ENCODE results near the gene DSCAM. TPM values are rescaled to one million over a fixed set of nuclear protein-coding genes. Genes with fewer than 3 reads are reported as not detected.
A peak's percentile ranks its signal among the peaks of the same experiment; 100 is the strongest.

Gene DSCAM
- total and polyA plus RNA-seq, 2 donors (not counting 1 experiment from before 2014, with no cell fraction given) = under 0.01 to 0.01 TPM

DNA sequence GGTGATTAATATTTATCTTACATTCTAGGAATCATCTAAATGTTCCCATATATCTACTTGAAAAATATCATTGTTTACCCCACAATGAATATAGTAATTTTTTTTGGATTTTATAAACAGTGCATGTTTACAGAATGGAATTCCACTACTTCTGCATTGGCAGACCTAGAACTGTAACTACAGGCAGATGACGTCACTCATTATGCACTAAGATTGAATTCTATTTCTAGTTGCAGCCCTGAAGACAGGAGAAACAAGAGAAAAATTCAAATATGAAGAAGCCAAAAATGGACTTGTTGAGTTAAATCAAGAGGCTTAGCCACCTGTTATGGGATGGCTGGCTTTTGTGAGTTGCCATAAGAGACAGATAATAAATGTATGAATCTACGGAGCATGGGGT lies 615.0 kb downstream of the DSCAM start:
- Histone ChIP-seq H4K20me1 (ENCODE audit: control insufficient read depth, extremely low read depth, insufficient read depth, low read length) (no peaks in the 10 kb centered on the region), H3K36me3 (ENCODE audit: control insufficient read depth, insufficient read depth, low read length) (no peaks in the 10 kb centered on the region), H2AFZ (ENCODE audit: low read length) (no peak overlapping the region), H3K9me3 (ENCODE audit: control insufficient read depth, insufficient read depth, low read depth, low read length) (no peaks in the 10 kb centered on the region), H3K9ac (ENCODE audit: insufficient read depth, low read length) (no peak overlapping the region), H3K4me2 (ENCODE audit: extremely low read depth, insufficient read depth, low read length) (no peak overlapping the region), H3K27me3 (ENCODE audit: control insufficient read depth, insufficient read depth, low read length) (no peaks in the 10 kb centered on the region), H3K4me3 (replicated peaks in 1 of 4; ENCODE audit: control extremely low read depth in 1 of 4, insufficient read depth in 1 of 4, low read depth in 3 of 4, low read length in 4 of 4) (no peak overlapping the region), H3K27ac (ENCODE audit: insufficient read depth, low read length) (no peak overlapping the region), H3K79me2 (ENCODE audit: control insufficient read depth, insufficient read depth, low read length) (no peaks in the 10 kb centered on the region), H3K4me1 (ENCODE audit: control insufficient read depth, extremely low read depth, insufficient read depth, low read length) (no peaks in the 10 kb centered on the region)
- no peak for TF ChIP-seq EZH2 (IDR thresholded peaks at IDR 0.05; ENCODE audit: low read length, missing control alignments)
- TF ChIP-seq, protein P1, sequence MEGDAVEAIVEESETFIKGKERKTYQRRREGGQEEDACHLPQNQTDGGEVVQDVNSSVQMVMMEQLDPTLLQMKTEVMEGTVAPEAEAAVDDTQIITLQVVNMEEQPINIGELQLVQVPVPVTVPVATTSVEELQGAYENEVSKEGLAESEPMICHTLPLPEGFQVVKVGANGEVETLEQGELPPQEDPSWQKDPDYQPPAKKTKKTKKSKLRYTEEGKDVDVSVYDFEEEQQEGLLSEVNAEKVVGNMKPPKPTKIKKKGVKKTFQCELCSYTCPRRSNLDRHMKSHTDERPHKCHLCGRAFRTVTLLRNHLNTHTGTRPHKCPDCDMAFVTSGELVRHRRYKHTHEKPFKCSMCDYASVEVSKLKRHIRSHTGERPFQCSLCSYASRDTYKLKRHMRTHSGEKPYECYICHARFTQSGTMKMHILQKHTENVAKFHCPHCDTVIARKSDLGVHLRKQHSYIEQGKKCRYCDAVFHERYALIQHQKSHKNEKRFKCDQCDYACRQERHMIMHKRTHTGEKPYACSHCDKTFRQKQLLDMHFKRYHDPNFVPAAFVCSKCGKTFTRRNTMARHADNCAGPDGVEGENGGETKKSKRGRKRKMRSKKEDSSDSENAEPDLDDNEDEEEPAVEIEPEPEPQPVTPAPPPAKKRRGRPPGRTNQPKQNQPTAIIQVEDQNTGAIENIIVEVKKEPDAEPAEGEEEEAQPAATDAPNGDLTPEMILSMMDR (conservative IDR thresholded peaks at IDR 0.05 in 1 of 2, IDR thresholded peaks at IDR 0.05 in 1 of 2; ENCODE audit: low read depth in 1 of 2, low read length in 2 of 2) = no peak
- no peak for DNase-seq (ENCODE audit: low read depth in 2 of 2)

DNA sequence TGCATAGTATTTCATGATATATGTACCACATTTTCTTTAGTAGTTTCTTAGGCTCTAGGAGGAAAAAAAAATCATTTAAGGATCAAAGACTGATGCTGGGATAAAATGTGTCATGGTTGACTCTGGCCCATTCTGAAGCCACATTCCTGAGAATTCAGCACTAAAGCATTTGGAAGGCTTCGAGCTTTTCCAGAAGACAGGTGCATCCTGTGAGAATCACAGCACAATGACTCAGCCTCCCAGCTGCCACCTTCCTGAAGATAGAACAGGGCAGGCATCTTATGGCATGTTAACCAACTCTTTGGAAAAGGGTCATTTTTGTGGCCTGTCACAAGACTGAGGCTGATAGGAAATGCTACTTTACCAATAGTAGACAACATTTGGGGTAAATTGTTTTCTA lies 619.9 kb downstream of the DSCAM start:
- TF ChIP-seq EZH2 (IDR thresholded peaks at IDR 0.05; ENCODE audit: low read length, missing control alignments) = no peak
- TF ChIP-seq, protein P1 (conservative IDR thresholded peaks at IDR 0.05 in 1 of 2, IDR thresholded peaks at IDR 0.05 in 1 of 2; ENCODE audit: low read depth in 1 of 2, low read length in 2 of 2) = no peak
- H2AFZ ChIP-seq (ENCODE audit: low read length) = no peak overlapping the region
- H3K27me3 ChIP-seq (ENCODE audit: control insufficient read depth, insufficient read depth, low read length) = no peaks in the 10 kb centered on the region
- no peak overlapping the region for H3K4me3 ChIP-seq (replicated peaks in 1 of 4; ENCODE audit: control extremely low read depth in 1 of 4, insufficient read depth in 1 of 4, low read depth in 3 of 4, low read length in 4 of 4)
- no peaks in the 10 kb centered on the region for H3K9me3 ChIP-seq (ENCODE audit: control insufficient read depth, insufficient read depth, low read depth, low read length)
- no peaks in the 10 kb centered on the region for H4K20me1 ChIP-seq (ENCODE audit: control insufficient read depth, extremely low read depth, insufficient read depth, low read length)
- H3K36me3 ChIP-seq (ENCODE audit: control insufficient read depth, insufficient read depth, low read length) = no peaks in the 10 kb centered on the region
- no peaks in the 10 kb centered on the region for H3K4me1 ChIP-seq (ENCODE audit: control insufficient read depth, extremely low read depth, insufficient read depth, low read length)
- H3K79me2 ChIP-seq (ENCODE audit: control insufficient read depth, insufficient read depth, low read length) = no peaks in the 10 kb centered on the region
- no peak overlapping the region for H3K27ac ChIP-seq (ENCODE audit: insufficient read depth, low read length)
- DNase-seq (ENCODE audit: low read depth in 2 of 2) = peak in 1 of 2 donors; percentile 2
- no peak overlapping the region for H3K4me2 ChIP-seq (ENCODE audit: extremely low read depth, insufficient read depth, low read length)
- H3K9ac ChIP-seq (ENCODE audit: insufficient read depth, low read length) = no peak overlapping the region

DNA sequence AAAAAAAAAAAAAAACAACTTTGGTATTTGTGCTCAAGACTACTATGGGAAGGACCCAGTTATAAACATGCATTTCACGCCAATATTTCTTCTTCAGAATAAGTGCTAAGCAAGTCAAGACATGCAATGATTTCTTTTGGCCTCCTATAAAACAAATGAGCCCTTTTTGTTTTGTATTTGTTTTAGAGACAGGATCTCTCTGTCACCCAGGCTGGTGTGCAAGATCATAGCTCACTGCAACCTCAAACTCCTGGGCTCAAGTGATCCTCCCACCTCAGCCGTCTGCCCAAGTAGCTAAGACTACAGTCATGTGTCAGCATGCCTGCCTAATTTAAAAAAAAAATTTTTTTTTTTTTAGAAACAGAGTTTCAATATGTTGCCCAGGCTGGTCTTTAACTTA lies 631.0 kb downstream of the DSCAM start:
- no peaks in the 10 kb centered on the region for H3K27me3 ChIP-seq (ENCODE audit: control insufficient read depth, insufficient read depth, low read length)
- H3K27ac ChIP-seq (ENCODE audit: insufficient read depth, low read length) = no peak overlapping the region
- H2AFZ ChIP-seq (ENCODE audit: low read length) = no peak overlapping the region
- no peaks in the 10 kb centered on the region for H4K20me1 ChIP-seq (ENCODE audit: control insufficient read depth, extremely low read depth, insufficient read depth, low read length)
- no peak overlapping the region for H3K4me2 ChIP-seq (ENCODE audit: extremely low read depth, insufficient read depth, low read length)
- H3K9ac ChIP-seq (ENCODE audit: insufficient read depth, low read length) = no peak overlapping the region
- H3K79me2 ChIP-seq (ENCODE audit: control insufficient read depth, insufficient read depth, low read length) = no peaks in the 10 kb centered on the region
- H3K4me1 ChIP-seq (ENCODE audit: control insufficient read depth, extremely low read depth, insufficient read depth, low read length) = no peaks in the 10 kb centered on the region
- DNase-seq (ENCODE audit: low read depth in 2 of 2) = no peak
- H3K36me3 ChIP-seq (ENCODE audit: control insufficient read depth, insufficient read depth, low read length) = no peaks in the 10 kb centered on the region
- TF ChIP-seq, protein P1 (conservative IDR thresholded peaks at IDR 0.05 in 1 of 2, IDR thresholded peaks at IDR 0.05 in 1 of 2; ENCODE audit: low read depth in 1 of 2, low read length in 2 of 2) = no peak
- TF ChIP-seq EZH2 (IDR thresholded peaks at IDR 0.05; ENCODE audit: low read length, missing control alignments) = no peak
- no peaks in the 10 kb centered on the region for H3K9me3 ChIP-seq (ENCODE audit: control insufficient read depth, insufficient read depth, low read depth, low read length)
- no peak overlapping the region for H3K4me3 ChIP-seq (replicated peaks in 1 of 4; ENCODE audit: control extremely low read depth in 1 of 4, insufficient read depth in 1 of 4, low read depth in 3 of 4, low read length in 4 of 4)
